GM10248 (cell line): ENCODE measurements around the gene RSPH3.

ENCODE experiments used
- CTCF ChIA-PET: fragments of 300-600 bp; sonication (Branson Sonifier 250); formaldehyde crosslinking; extraction: SDS; loops from one replicate; lab custom pipeline; 2021; ENCODE audit warnings: antibody characterized with exemption; lab: Yijun Ruan, JAX
- POLR2A ChIA-PET: fragments of 350-650 bp; sonication (Branson Sonifier 250); formaldehyde crosslinking; extraction: SDS; loops from one replicate; lab custom pipeline; 2020; ENCODE audit warnings: antibody characterized with exemption; lab: Yijun Ruan, JAX
- DNase-seq: peaks from one replicate; pipeline ENCODE4 v3.0.0; 2012; ENCODE audit errors: extremely low spot score
- CTCF ChIP-seq: IDR thresholded peaks from 2 replicates; pipeline ENCODE4 v1.5.1; 2012; ENCODE audit warnings: mild to moderate bottlenecking, low read depth; ENCODE audit errors: extremely low read depth, missing control alignments, control extremely low read depth

RSPH3 gene

GRCh38 chr6:158947284-158947683 lies 52.7 kb downstream of the RSPH3 start:
- POLR2A ChIA-PET: no interaction called here
- DNase-seq: no peak
- CTCF ChIA-PET: interaction anchor here (0.9 to 1.2 kb wide), 2 partner anchors 154 to 245 kb away, joined by 4 to 5 read pairs; no protein-coding TSS in a partner anchor
- TF ChIP-seq CTCF: no peak

DNA sequence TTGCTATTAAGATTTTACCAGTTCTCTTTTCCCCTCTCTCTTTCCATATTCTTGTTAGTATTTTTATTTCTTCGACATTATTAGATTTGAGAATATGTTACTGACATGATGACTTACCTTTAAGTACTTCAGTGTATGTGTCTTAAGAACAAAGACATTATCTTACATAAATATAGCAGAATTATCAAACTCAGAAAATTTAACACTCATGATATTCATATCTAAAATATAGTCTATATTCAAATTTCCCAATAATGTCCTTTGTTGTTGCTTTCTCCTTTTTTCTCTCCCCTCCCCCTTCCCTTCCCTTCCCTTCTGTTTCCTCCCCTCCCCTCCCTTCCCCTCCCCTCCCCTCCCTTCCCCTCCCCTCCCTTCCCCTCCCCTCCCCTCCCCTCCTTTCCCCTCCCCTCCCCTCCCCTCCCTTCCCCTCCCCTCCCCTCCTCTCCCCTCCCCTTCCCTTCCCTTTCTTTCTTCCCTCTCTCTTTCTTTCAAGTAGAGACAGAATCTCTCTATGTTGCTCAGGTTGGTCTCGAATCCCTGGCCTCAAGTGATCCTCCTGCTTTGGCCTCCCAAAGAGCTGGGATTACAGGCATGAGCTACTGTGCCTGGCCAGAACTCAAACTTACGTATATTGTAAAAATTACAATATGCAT lies 56.5 kb downstream of the RSPH3 start:
- no peak for DNase-seq
- TF ChIP-seq CTCF: no peak
- ChIA-PET POLR2A (no interaction called here), CTCF (interaction anchor here (1.0 to 1.6 kb wide), 3 partner anchors 15 to 112 kb away, joined by 3 read pairs; no protein-coding TSS in a partner anchor)

- no peak for DNase-seq
- ChIA-PET CTCF (interaction anchor here (1.0 to 1.6 kb wide), 3 partner anchors 17 to 110 kb away, joined by 3 read pairs; no protein-coding TSS in a partner anchor), POLR2A (no interaction called here)
- TF ChIP-seq CTCF: no peak
Measured at GRCh38 chr6:158942349-158942748, 57.7 kb downstream of the RSPH3 start.

DNA sequence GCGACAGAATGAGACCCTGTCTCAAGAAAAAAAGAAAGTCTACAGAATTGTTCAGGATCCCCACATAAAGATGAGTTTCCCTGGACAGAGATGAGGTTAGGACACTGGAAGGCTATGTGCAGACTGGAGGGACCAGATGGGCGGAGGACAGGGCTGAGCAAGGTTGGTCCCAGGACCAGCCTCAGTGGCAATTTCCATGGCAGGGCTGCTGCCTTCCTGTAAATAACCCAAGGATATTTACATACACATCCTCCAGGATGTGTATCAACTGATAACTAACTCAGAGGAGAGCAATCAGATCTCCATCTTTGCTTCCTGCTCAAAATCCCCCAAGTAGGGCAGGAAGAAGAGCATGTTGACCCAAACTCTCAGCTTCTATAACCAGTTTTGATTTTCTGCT lies 58.8 kb downstream of the RSPH3 start:
- TF ChIP-seq CTCF: no peak
- CTCF ChIA-PET: interaction anchor here (1.2 kb wide), 1 partner anchor 16 kb away, joined by 3 read pairs; no protein-coding TSS in a partner anchor
- DNase-seq: no peak
- POLR2A ChIA-PET: no interaction called here

- POLR2A ChIA-PET: no interaction called here
- CTCF ChIA-PET: interaction anchor here (0.6 to 1.4 kb wide), 5 partner anchors 11 to 726 kb away, joined by 3 to 6 read pairs (median 3); no protein-coding TSS in a partner anchor
- DNase-seq: no peak
- TF ChIP-seq CTCF: peak; percentile 6
Measured at GRCh38 chr6:158939255-158940159, 60.5 kb downstream of the RSPH3 start.

GRCh38 chr6:158938811-158939254 lies 61.2 kb downstream of the RSPH3 start:
- no peak for DNase-seq
- ChIA-PET CTCF (interaction anchor here (0.9 kb wide), 1 partner anchor 20 kb away, joined by 3 read pairs; no protein-coding TSS in a partner anchor), POLR2A (no interaction called here)

More at GRCh38 chr6:158938811-158939254, 61.2 kb downstream of the RSPH3 start:
- TF ChIP-seq CTCF: no peak
